WI38 (cell line): ENCODE data around the gene LY6G6F.

ENCODE experiments used
- H3K4me3 ChIP-seq: 2 replicates; pipeline ENCODE4 v1.5.1; 2011; ENCODE audit warnings: low read depth, mild to moderate bottlenecking, control low read depth, low read length
- TF ChIP-seq, protein P1 (sequence below): IDR thresholded peaks from 2 replicates; pipeline ENCODE4 v1.5.1; 2012; ENCODE audit warnings: low read depth, mild to moderate bottlenecking, control low read depth, low read length

The LY6G6F gene

DNA sequence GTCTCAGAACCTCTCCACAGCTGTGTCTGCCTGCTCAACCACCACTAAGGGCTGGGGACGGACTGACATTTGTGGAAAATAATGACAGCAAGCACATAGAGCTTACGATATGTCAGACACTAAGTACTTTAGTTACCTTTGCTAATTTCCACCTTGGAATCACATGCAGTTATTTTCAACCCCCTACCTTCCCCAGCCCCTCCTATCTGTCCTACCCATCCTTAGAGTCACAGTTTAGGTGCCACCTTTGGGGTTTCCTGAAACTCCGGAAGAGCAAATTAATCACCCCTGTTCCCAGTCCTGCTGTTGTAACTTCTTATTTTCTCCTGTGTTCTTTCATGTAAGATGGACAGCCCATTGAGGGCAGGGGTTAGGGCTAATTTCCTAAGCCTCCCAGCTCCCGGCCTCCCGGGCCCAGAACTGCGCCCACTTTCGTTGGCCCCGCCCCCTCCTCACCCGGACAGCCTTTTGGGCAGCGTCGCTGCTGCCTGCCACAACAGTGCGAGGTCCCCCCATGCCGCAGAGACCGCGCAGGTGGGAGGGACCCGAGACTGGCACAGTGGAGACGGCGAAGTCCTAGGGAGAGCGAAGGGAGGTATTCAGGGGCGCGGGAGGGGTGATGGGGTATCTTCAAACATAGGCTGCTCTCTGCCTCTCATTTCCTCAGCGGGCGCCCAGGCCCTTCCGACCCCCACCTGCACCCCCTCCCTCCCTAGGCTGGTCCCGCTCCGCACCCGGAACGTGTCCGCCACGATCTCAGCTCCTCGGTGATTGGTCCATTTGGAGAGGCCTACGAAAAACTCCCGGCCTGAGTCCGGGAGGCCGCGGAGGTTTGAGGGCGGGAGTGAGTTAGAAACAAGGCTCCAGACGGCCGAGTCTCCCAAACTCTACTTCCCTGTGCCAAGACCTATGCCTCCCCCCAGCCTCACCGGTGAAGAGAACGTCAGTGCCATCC is 21.3 kb downstream of the LY6G6F start:
- peak overlapping the region; percentile 80; the same call in 1 of the 2 replicates for H3K4me3 ChIP-seq
- TF ChIP-seq, protein P1, sequence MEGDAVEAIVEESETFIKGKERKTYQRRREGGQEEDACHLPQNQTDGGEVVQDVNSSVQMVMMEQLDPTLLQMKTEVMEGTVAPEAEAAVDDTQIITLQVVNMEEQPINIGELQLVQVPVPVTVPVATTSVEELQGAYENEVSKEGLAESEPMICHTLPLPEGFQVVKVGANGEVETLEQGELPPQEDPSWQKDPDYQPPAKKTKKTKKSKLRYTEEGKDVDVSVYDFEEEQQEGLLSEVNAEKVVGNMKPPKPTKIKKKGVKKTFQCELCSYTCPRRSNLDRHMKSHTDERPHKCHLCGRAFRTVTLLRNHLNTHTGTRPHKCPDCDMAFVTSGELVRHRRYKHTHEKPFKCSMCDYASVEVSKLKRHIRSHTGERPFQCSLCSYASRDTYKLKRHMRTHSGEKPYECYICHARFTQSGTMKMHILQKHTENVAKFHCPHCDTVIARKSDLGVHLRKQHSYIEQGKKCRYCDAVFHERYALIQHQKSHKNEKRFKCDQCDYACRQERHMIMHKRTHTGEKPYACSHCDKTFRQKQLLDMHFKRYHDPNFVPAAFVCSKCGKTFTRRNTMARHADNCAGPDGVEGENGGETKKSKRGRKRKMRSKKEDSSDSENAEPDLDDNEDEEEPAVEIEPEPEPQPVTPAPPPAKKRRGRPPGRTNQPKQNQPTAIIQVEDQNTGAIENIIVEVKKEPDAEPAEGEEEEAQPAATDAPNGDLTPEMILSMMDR, result no peak

DNA sequence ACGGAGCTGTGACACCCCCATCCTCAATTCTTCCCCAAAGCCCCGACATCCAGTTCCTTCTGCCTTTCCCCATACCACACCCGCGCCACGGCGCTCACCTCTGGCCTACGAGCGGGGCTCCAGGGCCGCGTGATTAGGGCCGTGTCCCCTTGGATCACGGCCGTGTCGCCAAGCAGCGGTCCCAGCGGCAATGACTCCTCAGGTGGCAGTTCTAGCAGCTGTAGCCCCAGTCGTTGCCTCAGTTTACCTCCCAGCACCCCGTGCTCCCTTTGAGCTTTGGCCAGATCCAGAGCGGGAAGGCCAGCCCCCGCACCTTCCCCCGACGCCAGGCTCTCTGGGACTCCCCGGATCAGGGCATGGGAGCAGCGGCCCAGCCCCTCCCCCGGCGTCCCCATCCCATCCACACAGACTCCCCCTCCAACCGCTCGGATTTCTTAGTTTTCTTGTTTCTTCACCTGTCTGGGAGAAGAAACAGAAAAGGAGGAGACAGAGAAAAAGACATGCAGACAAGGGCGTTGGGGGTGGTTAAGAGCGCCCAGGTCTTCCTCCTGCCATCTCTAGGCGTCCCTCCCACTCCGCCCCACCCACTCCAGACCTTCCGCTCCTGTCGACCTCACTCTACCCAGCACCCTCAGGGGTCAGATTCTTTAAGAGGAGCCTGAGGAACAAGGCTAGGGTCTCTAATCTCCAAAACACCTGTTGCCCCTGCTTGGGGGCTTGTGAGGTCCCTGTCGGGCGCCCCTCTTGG is 22.3 kb downstream of the LY6G6F start, which contains the start of gene DDAH2:
DDAH2 (minus strand) TSS at position 533 of the 748 bp plus-strand sequence; CDS start at position 395, 138 bp downstream.
- peak within 1 kb of the TSS; percentile 80 for H3K4me3 ChIP-seq
- TF ChIP-seq, protein P1, result peak; percentile 71; the same call in 1 of the 2 replicates

DNA sequence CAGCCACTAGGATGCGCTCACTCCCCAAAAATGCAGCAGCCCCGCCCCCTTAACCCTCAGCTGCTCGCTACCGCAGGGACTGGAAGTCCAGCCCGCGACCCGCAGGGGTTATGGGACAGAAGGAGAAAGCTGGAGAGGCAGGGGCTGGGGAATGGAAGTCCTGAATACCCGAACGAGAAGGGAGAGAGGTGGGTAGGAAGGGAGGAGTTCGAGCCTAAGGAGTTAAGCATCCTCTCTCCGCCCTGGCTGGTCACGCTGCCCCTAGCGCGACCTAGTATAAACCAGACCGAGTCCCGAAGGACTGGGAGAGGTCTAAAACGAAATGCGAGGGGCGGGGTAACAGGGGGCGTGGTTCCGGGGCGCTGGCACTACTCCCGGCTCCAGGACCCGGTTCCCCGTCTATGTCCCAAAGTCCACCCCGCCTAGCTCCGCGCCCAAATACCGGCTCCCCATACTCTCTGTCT is 22.9 kb downstream of the LY6G6F start:
- TF ChIP-seq, protein P1, result no peak

DNA sequence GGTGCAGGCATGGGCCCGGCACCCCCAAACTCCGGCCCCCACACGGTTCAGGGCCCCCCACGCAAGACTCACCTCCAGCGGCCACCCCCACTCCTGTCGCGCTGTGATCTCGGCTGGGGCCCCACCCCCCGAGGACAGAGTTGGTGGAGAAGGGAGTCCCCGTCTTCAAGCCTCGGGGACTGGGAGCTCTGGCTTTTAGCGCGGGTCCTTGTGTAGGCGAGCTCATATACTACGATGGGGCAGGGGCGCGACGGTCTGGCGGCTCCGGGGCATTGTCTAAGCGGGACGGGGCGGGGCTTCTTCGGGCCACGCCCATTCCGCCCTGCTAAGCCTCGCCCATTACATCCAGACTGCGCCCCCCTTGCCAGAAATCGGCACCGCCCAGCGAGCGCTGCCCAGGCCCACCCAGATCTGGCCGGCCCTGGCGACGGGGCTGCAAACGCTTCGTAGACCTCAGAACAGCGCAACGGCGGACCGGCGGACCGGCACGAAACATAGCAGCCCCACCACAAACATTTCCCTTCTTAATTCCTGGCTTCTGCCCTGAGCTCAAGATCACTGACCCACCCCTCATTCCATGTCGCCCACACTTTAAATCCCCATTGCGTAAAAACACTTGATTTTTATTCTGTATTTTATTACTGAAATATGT is 23.4 kb downstream of the LY6G6F start:
- TF ChIP-seq, protein P1, result no peak
- peak overlapping the region; percentile 80 for H3K4me3 ChIP-seq

More for the DNA sequence above, 22.9 kb downstream of the LY6G6F start:
- peak overlapping the region; percentile 80 for H3K4me3 ChIP-seq

DNA sequence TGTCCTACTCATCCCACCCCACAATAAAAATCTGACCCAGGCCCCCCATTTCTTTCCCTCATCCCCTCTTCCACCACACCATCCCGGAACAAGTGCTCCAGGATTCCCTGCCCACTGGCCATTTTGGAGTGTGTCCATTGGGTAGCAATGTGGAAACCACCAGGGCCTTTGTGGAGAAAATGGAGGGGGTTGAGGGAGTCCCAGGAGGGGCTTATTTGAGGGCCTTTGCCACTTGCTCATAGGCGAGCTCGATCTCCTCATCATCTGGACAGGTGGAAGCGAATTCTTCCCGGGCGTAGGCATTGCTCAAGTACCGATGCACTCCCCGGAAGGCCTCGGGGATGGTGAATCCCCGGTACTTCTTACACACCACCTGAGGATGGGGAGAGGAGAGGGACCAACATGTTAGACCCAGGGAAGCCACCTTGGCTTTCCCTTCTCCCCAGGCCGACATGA is 24.0 kb downstream of the LY6G6F start:
- TF ChIP-seq, protein P1, result no peak
- H3K4me3 ChIP-seq, result peak overlapping the region; percentile 80

DNA sequence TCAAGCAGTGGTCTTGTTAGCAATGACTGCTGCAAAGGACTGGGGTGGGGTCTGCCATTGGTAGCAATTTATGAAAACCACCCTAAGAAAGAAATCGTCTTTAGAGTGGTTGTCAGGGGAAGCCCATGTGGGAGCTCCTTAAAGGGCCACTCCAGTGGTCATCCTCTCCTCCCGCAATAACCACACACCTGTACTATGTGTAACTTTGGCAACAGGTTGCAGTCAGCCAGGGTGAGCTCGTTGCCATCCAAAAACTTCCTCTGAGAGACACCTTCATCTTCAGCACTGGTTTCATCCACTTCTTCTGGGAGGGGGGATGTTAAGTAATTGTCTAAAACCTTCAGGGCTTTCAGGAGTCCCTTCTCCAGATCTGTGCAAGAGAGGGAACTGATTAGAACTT is 25.4 kb downstream of the LY6G6F start:
- TF ChIP-seq, protein P1, result no peak
- H3K4me3 ChIP-seq, result no peak overlapping the region
